HG03108 (cell line): ENCODE data around the gene BARHL1.

Experiments used
- ATAC-seq: cut with Tn5 transposase; IDR thresholded peaks from one replicate; pipeline ENCODE4 v1.9.1; 2021; ENCODE audit warnings: moderate library complexity; ENCODE audit not compliant: unreplicated experiment

The BARHL1 gene

GRCh38 chr9:132582276-132582785 is at the start of gene BARHL1:
Gene BARHL1 (plus strand): TSS chr9:132582606. CDS start chr9:132582798, 192 bp downstream.
- no peak for ATAC-seq

- no peak for ATAC-seq
Observed at GRCh38 chr9:132534832-132535231, 47.6 kb upstream of the BARHL1 start.

- no peak for ATAC-seq
Observed at GRCh38 chr9:132536124-132536523, 46.3 kb upstream of the BARHL1 start.

- ATAC-seq: no peak
Observed at GRCh38 chr9:132537352-132537751, 45.1 kb upstream of the BARHL1 start.

GRCh38 chr9:132538071-132538470 is 44.3 kb upstream of the BARHL1 start:
- ATAC-seq: no peak

DNA sequence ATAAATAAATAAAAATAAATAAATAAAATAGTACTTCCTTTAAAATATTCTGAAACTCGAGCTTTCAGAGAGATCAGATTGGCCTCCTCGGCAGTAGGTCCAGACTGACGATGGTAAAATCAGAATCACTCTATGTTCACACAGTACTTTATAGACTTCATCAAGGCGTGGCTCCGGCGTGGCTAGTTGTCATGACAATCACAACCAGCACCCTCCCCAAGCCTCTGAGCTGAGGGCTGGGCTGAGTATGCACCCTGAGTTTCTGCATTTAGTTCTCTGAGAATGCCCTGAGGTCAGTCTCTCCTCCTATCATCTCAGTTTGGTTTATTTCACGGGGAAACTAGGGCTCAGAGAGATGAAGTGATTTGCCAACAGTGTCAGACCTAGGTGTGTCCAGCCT is 43.3 kb upstream of the BARHL1 start:
- ATAC-seq: no peak

- ATAC-seq: no peak
Observed at GRCh38 chr9:132541051-132541450, 41.4 kb upstream of the BARHL1 start.

- no peak for ATAC-seq
Observed at GRCh38 chr9:132541870-132542830, 40.3 kb upstream of the BARHL1 start.

DNA sequence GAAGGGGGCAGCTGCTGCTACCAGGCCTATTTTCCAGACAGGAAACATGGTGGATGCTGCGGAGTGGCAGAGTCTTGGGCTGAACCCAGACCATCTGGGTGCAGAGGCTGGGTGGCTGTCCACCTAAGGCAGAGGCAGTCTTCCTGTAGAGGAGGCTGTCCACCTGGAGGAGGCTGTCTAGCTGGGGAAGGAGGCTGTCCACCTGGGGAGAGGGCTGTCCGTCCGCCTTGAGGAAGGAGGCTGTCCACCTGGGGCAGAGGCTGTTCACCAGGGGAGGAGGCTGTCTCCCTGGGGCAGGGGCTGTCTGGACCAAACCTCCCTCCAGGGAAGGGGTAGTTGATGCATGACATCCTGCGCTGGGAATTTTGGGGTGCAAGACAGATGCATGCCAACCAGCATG is 39.2 kb upstream of the BARHL1 start:
- no peak for ATAC-seq

- ATAC-seq: no peak
Observed at GRCh38 chr9:132543960-132544359, 38.4 kb upstream of the BARHL1 start.

- no peak for ATAC-seq
Observed at GRCh38 chr9:132545578-132545977, 36.8 kb upstream of the BARHL1 start.

- no peak for ATAC-seq
Observed at GRCh38 chr9:132546148-132547051, 36.0 kb upstream of the BARHL1 start.

- no peak for ATAC-seq
Observed at GRCh38 chr9:132547052-132547431, 35.4 kb upstream of the BARHL1 start.

- ATAC-seq: no peak
Observed at GRCh38 chr9:132547436-132547835, 35.0 kb upstream of the BARHL1 start.

- no peak for ATAC-seq
Observed at GRCh38 chr9:132547976-132548730, 34.3 kb upstream of the BARHL1 start.

- no peak for ATAC-seq
Observed at GRCh38 chr9:132548751-132549640, 33.4 kb upstream of the BARHL1 start.

DNA sequence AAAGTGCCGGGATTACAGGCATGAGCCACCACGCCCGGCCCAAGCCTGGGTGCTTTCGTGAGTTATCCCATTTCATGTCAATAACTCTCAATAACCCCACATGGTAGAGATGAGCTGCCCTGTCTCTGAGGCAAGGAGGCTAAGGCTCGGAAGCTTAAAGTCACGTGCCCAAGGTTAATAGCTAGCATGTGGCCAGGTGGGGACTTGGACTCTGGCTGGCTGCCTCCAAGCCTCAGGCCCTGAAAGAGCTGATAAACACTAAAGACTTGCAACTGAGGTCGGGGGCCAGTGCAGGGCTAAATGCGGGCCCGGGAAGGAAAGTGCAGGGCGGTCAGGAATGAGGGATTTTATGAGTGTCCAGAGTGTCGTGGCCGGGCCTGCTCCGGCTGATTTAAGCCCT is 30.9 kb upstream of the BARHL1 start:
- ATAC-seq: no peak

GRCh38 chr9:132552041-132552440 is 30.4 kb upstream of the BARHL1 start:
- ATAC-seq: no peak

DNA sequence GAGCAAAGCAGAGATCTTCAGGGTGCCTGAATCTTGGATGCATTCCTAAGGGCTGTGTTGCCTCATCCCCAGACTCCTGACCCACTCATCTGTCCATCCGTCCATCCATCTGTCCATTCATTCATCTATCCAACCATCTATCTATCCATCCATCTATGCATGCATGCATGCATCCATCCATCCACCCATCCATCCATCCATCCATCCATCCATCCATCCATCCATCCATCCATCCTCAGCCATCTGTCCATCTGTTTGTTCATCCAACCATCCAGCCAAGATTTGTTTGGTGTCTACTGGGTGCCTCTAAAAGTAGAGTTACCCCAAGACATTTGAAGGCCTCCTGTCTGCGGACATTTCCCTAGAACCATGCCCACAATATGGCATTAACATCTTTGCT is 27.7 kb upstream of the BARHL1 start:
- ATAC-seq: no peak

DNA sequence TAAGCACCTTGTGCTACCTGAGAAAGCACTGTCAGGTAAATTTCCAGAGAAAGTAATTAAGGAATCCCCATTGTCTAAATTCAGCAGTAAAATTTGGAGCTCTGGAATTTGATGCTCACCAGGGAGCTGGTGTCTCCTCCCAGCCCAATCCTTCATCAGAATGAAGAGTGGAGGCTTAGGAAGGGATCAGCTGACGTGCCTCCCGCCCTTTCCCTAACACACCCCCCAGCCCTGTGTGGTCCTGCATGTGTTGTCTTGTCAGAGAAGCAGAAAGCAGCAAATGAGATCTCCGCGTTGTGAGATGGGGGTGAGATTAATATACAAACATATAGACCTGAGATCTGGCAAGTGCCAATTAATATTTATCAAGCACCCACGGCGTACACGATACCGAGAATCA is 26.9 kb upstream of the BARHL1 start:
- no peak for ATAC-seq
